HEK293 (cell line): ENCODE measurements around the gene CMTM8.

Experiments used
- GLI4 ChIP-seq: fragments of 450-650 bp; formaldehyde crosslinking; IDR thresholded peaks from 2 replicates; pipeline ENCODE4 v1.5.1; 2016; ENCODE audit warnings: missing biosample characterization, missing genetic modification characterization
- ZNF433 ChIP-seq: fragments of 450-650 bp; formaldehyde crosslinking; IDR thresholded peaks from 2 replicates; pipeline ENCODE4 v1.5.1; 2016; ENCODE audit warnings: missing biosample characterization, missing genetic modification characterization, low read depth
- ZNF529 ChIP-seq: fragments of 450-650 bp; formaldehyde crosslinking; IDR thresholded peaks from 2 replicates; pipeline ENCODE4 v1.5.1; 2017; ENCODE audit warnings: missing genetic modification characterization, missing biosample characterization; ENCODE audit not compliant: insufficient replicate concordance
- ZNF677 ChIP-seq: fragments of 450-650 bp; IDR thresholded peaks from 2 replicates; pipeline ENCODE4 v1.5.0; 2018; ENCODE audit warnings: missing biosample characterization, mild to moderate bottlenecking, missing genetic modification characterization, moderate library complexity
- TF ChIP-seq, protein P1 (sequence below): fragments of 450-650 bp; formaldehyde crosslinking; IDR thresholded peaks from 2 replicates; pipeline ENCODE4 v1.5.1; 2016; ENCODE audit warnings: missing biosample characterization, missing genetic modification characterization
- TF ChIP-seq, protein P2 (sequence below): fragments of 450-650 bp; formaldehyde crosslinking; IDR thresholded peaks from 2 replicates; pipeline ENCODE4 v1.5.1; 2016; ENCODE audit warnings: missing biosample characterization, missing genetic modification characterization
- TF ChIP-seq, protein P3 (sequence below): fragments of 450-650 bp; IDR thresholded peaks from 2 replicates; pipeline ENCODE4 v1.5.1; 2018; ENCODE audit warnings: missing biosample characterization, mild to moderate bottlenecking, missing genetic modification characterization
- TF ChIP-seq, protein P4 (sequence below): fragments of 450-650 bp; formaldehyde crosslinking; IDR thresholded peaks from 2 replicates; pipeline ENCODE4 v1.5.1; 2016; ENCODE audit warnings: missing biosample characterization, missing genetic modification characterization

DNA sequence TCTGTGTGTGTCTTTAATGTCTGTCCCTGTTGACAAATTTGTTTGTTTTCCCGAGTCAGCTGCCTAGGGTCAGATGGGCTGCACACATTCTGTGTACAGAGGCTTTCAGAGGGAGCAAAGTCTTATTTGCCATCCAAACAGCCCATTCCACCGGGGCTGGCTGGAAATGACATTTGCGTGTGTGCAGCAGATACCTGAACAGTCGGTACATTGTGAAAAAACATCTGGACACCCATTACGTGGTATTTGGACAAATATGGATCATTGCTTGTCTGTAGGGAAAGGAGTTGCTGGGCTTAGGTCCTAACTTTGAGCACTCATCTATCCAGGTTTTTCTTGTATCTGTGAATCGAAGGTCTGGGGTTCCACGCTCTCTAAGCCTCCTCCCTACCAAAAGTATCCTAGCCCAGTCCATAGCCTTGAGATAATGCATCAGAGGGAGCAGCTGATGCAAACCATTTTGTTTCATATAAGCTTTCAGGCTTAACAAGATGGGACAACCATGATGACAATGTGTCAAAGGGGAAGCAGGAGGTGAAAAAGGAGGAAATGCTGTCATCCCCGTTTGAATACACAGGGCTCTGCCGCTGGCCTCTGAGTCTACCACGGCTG is 22.2 kb upstream of the CMTM8 start:
- TF ChIP-seq, protein P1, sequence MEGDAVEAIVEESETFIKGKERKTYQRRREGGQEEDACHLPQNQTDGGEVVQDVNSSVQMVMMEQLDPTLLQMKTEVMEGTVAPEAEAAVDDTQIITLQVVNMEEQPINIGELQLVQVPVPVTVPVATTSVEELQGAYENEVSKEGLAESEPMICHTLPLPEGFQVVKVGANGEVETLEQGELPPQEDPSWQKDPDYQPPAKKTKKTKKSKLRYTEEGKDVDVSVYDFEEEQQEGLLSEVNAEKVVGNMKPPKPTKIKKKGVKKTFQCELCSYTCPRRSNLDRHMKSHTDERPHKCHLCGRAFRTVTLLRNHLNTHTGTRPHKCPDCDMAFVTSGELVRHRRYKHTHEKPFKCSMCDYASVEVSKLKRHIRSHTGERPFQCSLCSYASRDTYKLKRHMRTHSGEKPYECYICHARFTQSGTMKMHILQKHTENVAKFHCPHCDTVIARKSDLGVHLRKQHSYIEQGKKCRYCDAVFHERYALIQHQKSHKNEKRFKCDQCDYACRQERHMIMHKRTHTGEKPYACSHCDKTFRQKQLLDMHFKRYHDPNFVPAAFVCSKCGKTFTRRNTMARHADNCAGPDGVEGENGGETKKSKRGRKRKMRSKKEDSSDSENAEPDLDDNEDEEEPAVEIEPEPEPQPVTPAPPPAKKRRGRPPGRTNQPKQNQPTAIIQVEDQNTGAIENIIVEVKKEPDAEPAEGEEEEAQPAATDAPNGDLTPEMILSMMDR: no peak
- TF ChIP-seq, protein P2, sequence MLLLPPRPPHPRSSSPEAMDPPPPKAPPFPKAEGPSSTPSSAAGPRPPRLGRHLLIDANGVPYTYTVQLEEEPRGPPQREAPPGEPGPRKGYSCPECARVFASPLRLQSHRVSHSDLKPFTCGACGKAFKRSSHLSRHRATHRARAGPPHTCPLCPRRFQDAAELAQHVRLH: no peak
- TF ChIP-seq GLI4 (tag by site-specific recombination) (no peak), ZNF433 (no peak), ZNF677 (tag by site-specific recombination) (no peak), ZNF529 (tag by site-specific recombination) (no peak)
- TF ChIP-seq, protein P3, sequence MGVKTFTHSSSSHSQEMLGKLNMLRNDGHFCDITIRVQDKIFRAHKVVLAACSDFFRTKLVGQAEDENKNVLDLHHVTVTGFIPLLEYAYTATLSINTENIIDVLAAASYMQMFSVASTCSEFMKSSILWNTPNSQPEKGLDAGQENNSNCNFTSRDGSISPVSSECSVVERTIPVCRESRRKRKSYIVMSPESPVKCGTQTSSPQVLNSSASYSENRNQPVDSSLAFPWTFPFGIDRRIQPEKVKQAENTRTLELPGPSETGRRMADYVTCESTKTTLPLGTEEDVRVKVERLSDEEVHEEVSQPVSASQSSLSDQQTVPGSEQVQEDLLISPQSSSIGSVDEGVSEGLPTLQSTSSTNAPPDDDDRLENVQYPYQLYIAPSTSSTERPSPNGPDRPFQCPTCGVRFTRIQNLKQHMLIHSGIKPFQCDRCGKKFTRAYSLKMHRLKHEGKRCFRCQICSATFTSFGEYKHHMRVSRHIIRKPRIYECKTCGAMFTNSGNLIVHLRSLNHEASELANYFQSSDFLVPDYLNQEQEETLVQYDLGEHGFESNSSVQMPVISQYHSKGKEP: no peak
- TF ChIP-seq, protein P4, sequence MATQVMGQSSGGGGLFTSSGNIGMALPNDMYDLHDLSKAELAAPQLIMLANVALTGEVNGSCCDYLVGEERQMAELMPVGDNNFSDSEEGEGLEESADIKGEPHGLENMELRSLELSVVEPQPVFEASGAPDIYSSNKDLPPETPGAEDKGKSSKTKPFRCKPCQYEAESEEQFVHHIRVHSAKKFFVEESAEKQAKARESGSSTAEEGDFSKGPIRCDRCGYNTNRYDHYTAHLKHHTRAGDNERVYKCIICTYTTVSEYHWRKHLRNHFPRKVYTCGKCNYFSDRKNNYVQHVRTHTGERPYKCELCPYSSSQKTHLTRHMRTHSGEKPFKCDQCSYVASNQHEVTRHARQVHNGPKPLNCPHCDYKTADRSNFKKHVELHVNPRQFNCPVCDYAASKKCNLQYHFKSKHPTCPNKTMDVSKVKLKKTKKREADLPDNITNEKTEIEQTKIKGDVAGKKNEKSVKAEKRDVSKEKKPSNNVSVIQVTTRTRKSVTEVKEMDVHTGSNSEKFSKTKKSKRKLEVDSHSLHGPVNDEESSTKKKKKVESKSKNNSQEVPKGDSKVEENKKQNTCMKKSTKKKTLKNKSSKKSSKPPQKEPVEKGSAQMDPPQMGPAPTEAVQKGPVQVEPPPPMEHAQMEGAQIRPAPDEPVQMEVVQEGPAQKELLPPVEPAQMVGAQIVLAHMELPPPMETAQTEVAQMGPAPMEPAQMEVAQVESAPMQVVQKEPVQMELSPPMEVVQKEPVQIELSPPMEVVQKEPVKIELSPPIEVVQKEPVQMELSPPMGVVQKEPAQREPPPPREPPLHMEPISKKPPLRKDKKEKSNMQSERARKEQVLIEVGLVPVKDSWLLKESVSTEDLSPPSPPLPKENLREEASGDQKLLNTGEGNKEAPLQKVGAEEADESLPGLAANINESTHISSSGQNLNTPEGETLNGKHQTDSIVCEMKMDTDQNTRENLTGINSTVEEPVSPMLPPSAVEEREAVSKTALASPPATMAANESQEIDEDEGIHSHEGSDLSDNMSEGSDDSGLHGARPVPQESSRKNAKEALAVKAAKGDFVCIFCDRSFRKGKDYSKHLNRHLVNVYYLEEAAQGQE: no peak
